Peyer's patch (tissue), 4 donors: ENCODE results near the gene CPNE7. TPM values are rescaled to one million over a fixed set of nuclear protein-coding genes. Genes with fewer than 3 reads are reported as not detected.

Experiments used
- DNase-seq, 3 donors: peaks; one replicate each; pipeline ENCODE4 v3.0.0-alpha.2; 2017 to 2019
- H3K27ac ChIP-seq, 4 donors: fragments of 200-600 bp; sonication (generic); one replicate each; pipeline ENCODE4 v1.5.1; 2016 to 2019
- H3K27me3 ChIP-seq, 2 donors: fragments of 200-600 bp; sonication (generic); one replicate each; pipeline ENCODE4 v1.5.1; 2019
- H3K36me3 ChIP-seq, 3 donors: fragments of 200-600 bp; sonication (generic); one replicate each; pipeline ENCODE4 v1.5.1; 2016 to 2019
- H3K4me1 ChIP-seq, 4 donors: fragments of 200-600 bp; sonication (generic); one replicate each; pipeline ENCODE4 v1.5.1; 2016 to 2019
- H3K4me3 ChIP-seq, 4 donors: fragments of 200-600 bp; sonication (generic); 1 replicate in 3 of 4; 2 replicates in 1 of 4; pipeline ENCODE4 v1.5.1; 2016 to 2019; ENCODE audit warnings: mild to moderate bottlenecking in 1 of 4
- H3K9me3 ChIP-seq, 4 donors: fragments of 200-600 bp; sonication (generic); one replicate each; pipeline ENCODE4 v1.5.1; 2016 to 2019; ENCODE audit warnings: mild to moderate bottlenecking in 1 of 4
- CTCF ChIP-seq, 6 experiments: fragments of 450-650 bp in 4 of 6; fragments of 200-600 bp in 2 of 6; sonication (generic) in 1 of 6; IDR thresholded peaks; one replicate each; pipeline ENCODE4 v1.5.1; 2017 to 2019; ENCODE audit warnings: antibody characterized with exemption in 6 of 6, mild to moderate bottlenecking in 3 of 6, moderate library complexity in 1 of 6
- POLR2A ChIP-seq, 2 donors: fragments of 450-650 bp; IDR thresholded peaks; one replicate each; pipeline ENCODE4 v1.5.1; 2017; ENCODE audit warnings: antibody characterized with exemption in 2 of 2, mild to moderate bottlenecking in 2 of 2, moderate library complexity in 2 of 2
- total RNA-seq, 4 donors: library from RNA; depleted of rRNA; stranded (reverse); fragments of >200 nt; gene quantifications; one replicate each; pipeline ENCODE4 v1.1.0, GENCODE V29; 2016

CPNE7 gene
- total RNA-seq, 4 donors from 2014 or later, result 7.4 to 48.7 (median 13.5) TPM

- DNase-seq, result peak in 2 of 3 donors; percentile 82 to 85
- H3K36me3 ChIP-seq, result peaks cover 0 to 79% (median 0%) of the 10 kb centered on the region in 3 donors
Measured at GRCh38 chr16:89545831-89546574, 29.6 kb upstream of the CPNE7 start.

GRCh38 chr16:89546781-89547180 lies 28.8 kb upstream of the CPNE7 start:
- no peak for DNase-seq
- Histone ChIP-seq H3K36me3 (peaks cover 0 to 80% (median 0%) of the 10 kb centered on the region in 3 donors), H3K27ac (no peak overlapping the region), H3K4me1 (peaks cover 0 to 19% (median 0%) of the 10 kb centered on the region in 4 donors), H3K27me3 (no peaks in the 10 kb centered on the region), H3K4me3 (no peak overlapping the region), H3K9me3 (no peaks in the 10 kb centered on the region)
- TF ChIP-seq POLR2A (IDR thresholded peaks at IDR 0.05) (no peak), CTCF (IDR thresholded peaks at IDR 0.05) (no peak)

More at GRCh38 chr16:89545831-89546574, 29.6 kb upstream of the CPNE7 start:
- H3K27ac ChIP-seq, result peak overlapping the region in 1 of 4 donors; percentile 9
- no peak for TF ChIP-seq CTCF (IDR thresholded peaks at IDR 0.05)
- TF ChIP-seq POLR2A (IDR thresholded peaks at IDR 0.05), result peak in 1 of 2 donors; percentile 19
- no peaks in the 10 kb centered on the region for H3K9me3 ChIP-seq
- H3K4me3 ChIP-seq, result no peak overlapping the region
- H3K27me3 ChIP-seq, result no peaks in the 10 kb centered on the region
- peaks cover 0 to 19% (median 0%) of the 10 kb centered on the region in 4 donors for H3K4me1 ChIP-seq

GRCh38 chr16:89547291-89547690 lies 28.3 kb upstream of the CPNE7 start:
- Histone ChIP-seq H3K9me3 (no peaks in the 10 kb centered on the region), H3K27ac (no peak overlapping the region), H3K4me1 (peaks cover 0 to 19% (median 0%) of the 10 kb centered on the region in 4 donors), H3K4me3 (no peak overlapping the region), H3K27me3 (no peaks in the 10 kb centered on the region), H3K36me3 (peaks cover 0 to 80% (median 0%) of the 10 kb centered on the region in 3 donors)
- TF ChIP-seq POLR2A (IDR thresholded peaks at IDR 0.05), result no peak
- TF ChIP-seq CTCF (IDR thresholded peaks at IDR 0.05), result no peak
- DNase-seq, result no peak

GRCh38 chr16:89547860-89548259 lies 27.7 kb upstream of the CPNE7 start:
- no peaks in the 10 kb centered on the region for H3K27me3 ChIP-seq
- no peak overlapping the region for H3K4me3 ChIP-seq
- TF ChIP-seq CTCF (IDR thresholded peaks at IDR 0.05), result no peak
- TF ChIP-seq POLR2A (IDR thresholded peaks at IDR 0.05), result no peak
- no peak for DNase-seq
- H3K9me3 ChIP-seq, result no peaks in the 10 kb centered on the region
- peaks cover 0 to 19% (median 0%) of the 10 kb centered on the region in 4 donors for H3K4me1 ChIP-seq
- H3K27ac ChIP-seq, result no peak overlapping the region
- peaks cover 0 to 83% (median 0%) of the 10 kb centered on the region in 3 donors for H3K36me3 ChIP-seq

GRCh38 chr16:89548344-89549006 lies 27.1 kb upstream of the CPNE7 start:
- Histone ChIP-seq H3K4me1 (peaks cover 0 to 19% (median 0%) of the 10 kb centered on the region in 4 donors), H3K27me3 (no peaks in the 10 kb centered on the region), H3K27ac (peak overlapping the region in 1 of 4 donors; percentile 44), H3K9me3 (no peaks in the 10 kb centered on the region), H3K4me3 (no peak overlapping the region), H3K36me3 (peaks cover 0 to 90% (median 0%) of the 10 kb centered on the region in 3 donors)
- TF ChIP-seq CTCF (IDR thresholded peaks at IDR 0.05) (no peak), POLR2A (IDR thresholded peaks at IDR 0.05) (no peak)
- DNase-seq, result no peak
